Stomach (tissue), 9 donors: Measurements from ENCODE around the gene SGK1. TPM values are rescaled to one million over a fixed set of nuclear protein-coding genes. Genes with fewer than 3 reads are reported as not detected.

Experiments used
- DNase-seq, 2 donors: peaks; one replicate each; pipeline versions ENCODE4 v3.0.0 to v3.0.0-alpha.2; 2013 to 2019
- H3K27ac ChIP-seq, 5 donors: fragments of 200-600 bp in 4 of 5; sonication (generic) in 4 of 5; one replicate each; pipeline ENCODE4 v1.5.1; 2013 to 2019; ENCODE audit warnings: mild to moderate bottlenecking in 1 of 5, moderate library complexity in 1 of 5
- H3K27me3 ChIP-seq, 3 donors: fragments of 200-600 bp; sonication (generic); one replicate each; pipeline ENCODE4 v1.5.1; 2017 to 2019; ENCODE audit warnings: mixed run types in 1 of 3
- H3K36me3 ChIP-seq, 4 donors: fragments of 200-600 bp; sonication (generic); 1 replicate in 3 of 4; 2 replicates in 1 of 4; pipeline ENCODE4 v1.5.1; 2016 to 2019
- H3K4me1 ChIP-seq, 4 donors: fragments of 200-600 bp; sonication (generic); one replicate each; pipeline ENCODE4 v1.5.1; 2016 to 2019
- H3K4me3 ChIP-seq, 4 donors: fragments of 200-600 bp; sonication (generic) in 3 of 4; one replicate each; pipeline ENCODE4 v1.5.1; 2016 to 2019; ENCODE audit warnings: mild to moderate bottlenecking in 1 of 4
- H3K9me3 ChIP-seq, 4 donors: fragments of 200-600 bp; sonication (generic); one replicate each; pipeline ENCODE4 v1.5.1; 2016 to 2019
- CTCF ChIP-seq, 7 experiments: fragments of 450-650 bp in 4 of 7; fragments of 200-600 bp in 3 of 7; sonication (generic) in 3 of 7; IDR thresholded peaks; one replicate each; pipeline ENCODE4 v1.5.1; 2016 to 2019; ENCODE audit warnings: antibody characterized with exemption in 7 of 7, control low read depth in 2 of 7, mild to moderate bottlenecking in 1 of 7
- EP300 ChIP-seq: sonication (generic); formaldehyde crosslinking; IDR thresholded peaks from one replicate; pipeline ENCODE4 v1.6.1; 2017; ENCODE audit warnings: antibody characterized with exemption
- POLR2A ChIP-seq, 4 donors: fragments of 450-650 bp; IDR thresholded peaks; one replicate each; pipeline ENCODE4 v1.6.1; 2016; ENCODE audit warnings: antibody characterized with exemption in 4 of 4, control low read depth in 2 of 4, mild to moderate bottlenecking in 1 of 4, moderate library complexity in 1 of 4
- POLR2AphosphoS5 ChIP-seq, 3 donors: sonication (generic); formaldehyde crosslinking; IDR thresholded peaks; one replicate each; pipeline ENCODE4 v1.6.1; 2016; ENCODE audit warnings: antibody characterized with exemption in 3 of 3
- WGBS, 5 donors: extraction: QIAGEN DNeasy Blood & Tissue Kit in 3 of 5; methylation state at CpG; one replicate each; pipeline versions ENCODE4 v1.1.5 to v1.1.7; 2013 to 2018; 5-methylcytosine and 5-hydroxymethylcytosine counted together
- intact Hi-C: fragments of 100-400 bp; cut with DNase I; formaldehyde crosslinking; loops from one replicate; pipeline ENCODE4 v1.15.1; 2023; ENCODE audit warnings: low total_unique reads
- polyA plus RNA-seq, 3 donors: library from polyadenylated mRNA; stranded (reverse); fragments of 200-250 nt; gene quantifications; one replicate each; pipeline ENCODE4 v1.2.3, GENCODE V29; 2013
- total RNA-seq, 5 donors: library from RNA; depleted of rRNA; stranded (reverse); fragments of >200 nt; gene quantifications; one replicate each; pipeline versions ENCODE4 v1.1.0 to v1.2.3, GENCODE V29; 2014 to 2016
- donor health status: healthy with polysubstance abuse.
- donor health status: Bipolar disorder and iron deficiency.
- donor health status: healthy.

Gene SGK1
- total and polyA plus RNA-seq, 8 donors, result 72.3 to 347 (median 154) TPM

GRCh38 chr6:134187751-134188150 lies 130.2 kb downstream of the SGK1 start:
- Histone ChIP-seq H3K27ac (no peak overlapping the region), H3K4me1 (peaks cover 0 to 19% (median 0%) of the 10 kb centered on the region in 4 donors), H3K36me3 (no peaks in the 10 kb centered on the region), H3K9me3 (no peaks in the 10 kb centered on the region), H3K27me3 (no peaks in the 10 kb centered on the region), H3K4me3 (no peak overlapping the region)
- TF ChIP-seq EP300 (no peak), CTCF (IDR thresholded peaks at IDR 0.05) (no peak), POLR2A (IDR thresholded peaks at IDR 0.05) (no peak), POLR2AphosphoS5 (IDR thresholded peaks at IDR 0.05) (no peak)
- DNase-seq, result no peak
- intact Hi-C loops, result no loop called here
- 47 to 81% (median 72%) methylated on average over 3 of the region's 3 CpGs for WGBS, 5 donors

GRCh38 chr6:134187154-134187553 lies 130.8 kb downstream of the SGK1 start:
- Histone ChIP-seq H3K27me3 (no peaks in the 10 kb centered on the region), H3K4me1 (peaks cover 0 to 25% (median 0%) of the 10 kb centered on the region in 4 donors), H3K27ac (no peak overlapping the region), H3K36me3 (no peaks in the 10 kb centered on the region), H3K9me3 (no peaks in the 10 kb centered on the region), H3K4me3 (no peak overlapping the region)
- no peak for DNase-seq
- WGBS, 5 donors, result 46 to 85% (median 63%) methylated on average over 2 of the region's 2 CpGs
- intact Hi-C loops, result no loop called here
- TF ChIP-seq EP300 (no peak), POLR2AphosphoS5 (IDR thresholded peaks at IDR 0.05) (no peak), CTCF (IDR thresholded peaks at IDR 0.05) (no peak), POLR2A (IDR thresholded peaks at IDR 0.05) (no peak)

GRCh38 chr6:134186355-134186754 lies 131.6 kb downstream of the SGK1 start:
- TF ChIP-seq EP300, result no peak
- TF ChIP-seq CTCF (IDR thresholded peaks at IDR 0.05), result no peak
- no peak for TF ChIP-seq POLR2AphosphoS5 (IDR thresholded peaks at IDR 0.05)
- TF ChIP-seq POLR2A (IDR thresholded peaks at IDR 0.05), result no peak
- 38 to 80% (median 46%) methylated on average over 2 of the region's 2 CpGs for WGBS, 5 donors

GRCh38 chr6:134185277-134185676 lies 132.6 kb downstream of the SGK1 start:
- TF ChIP-seq POLR2A (IDR thresholded peaks at IDR 0.05), result no peak
- no peak for TF ChIP-seq POLR2AphosphoS5 (IDR thresholded peaks at IDR 0.05)
- no peak for TF ChIP-seq EP300
- no peak for TF ChIP-seq CTCF (IDR thresholded peaks at IDR 0.05)
- Histone ChIP-seq H3K36me3 (no peaks in the 10 kb centered on the region), H3K4me3 (no peak overlapping the region), H3K27ac (no peak overlapping the region), H3K9me3 (no peaks in the 10 kb centered on the region), H3K4me1 (peaks cover 0 to 26% (median 0%) of the 10 kb centered on the region in 4 donors), H3K27me3 (no peaks in the 10 kb centered on the region)
- intact Hi-C loops, result no loop called here
- no peak for DNase-seq

More at GRCh38 chr6:134186355-134186754, 131.6 kb downstream of the SGK1 start:
- Histone ChIP-seq H3K4me3 (no peak overlapping the region), H3K27ac (no peak overlapping the region), H3K27me3 (no peaks in the 10 kb centered on the region), H3K9me3 (no peaks in the 10 kb centered on the region), H3K36me3 (no peaks in the 10 kb centered on the region), H3K4me1 (peaks cover 0 to 26% (median 0%) of the 10 kb centered on the region in 4 donors)
- intact Hi-C loops, result no loop called here
- DNase-seq, result no peak
